Measurements from ENCODE around the gene LOC128125822.

Gene LOC128125822

DNA sequence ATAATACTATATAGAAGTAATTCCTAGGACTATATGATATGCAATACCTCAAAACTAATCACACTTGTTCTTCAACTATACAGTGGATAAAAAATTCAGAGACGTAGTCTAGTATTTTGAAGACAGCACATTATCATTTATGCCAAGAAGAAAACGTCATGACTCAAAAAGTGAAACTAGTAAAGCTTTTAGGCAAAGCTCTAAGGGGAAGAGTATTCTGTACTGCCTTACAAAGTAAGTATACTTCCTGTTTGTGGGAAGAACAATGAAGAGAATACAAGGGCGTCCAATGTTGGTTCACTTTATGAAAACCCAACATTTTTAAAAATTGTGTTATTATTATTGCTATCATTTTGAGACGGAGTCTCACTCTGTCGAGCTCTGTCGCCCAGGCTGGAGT, 27.9 kb downstream of the LOC128125822 start:
- H3K27me3 ChIP-seq (replicated peaks in 1 of 7), result no peaks in the 10 kb centered on the region
- H3K27ac ChIP-seq, result no peak overlapping the region
- peaks cover 0 to 18% (median 14%) of the 10 kb centered on the region in 6 donors for H3K4me1 ChIP-seq
- H3K36me3 ChIP-seq, result no peaks in the 10 kb centered on the region
- intact Hi-C loops (cut with DNase I; ENCODE audit: low total_unique reads), result no loop called here
- TF ChIP-seq, protein P1, sequence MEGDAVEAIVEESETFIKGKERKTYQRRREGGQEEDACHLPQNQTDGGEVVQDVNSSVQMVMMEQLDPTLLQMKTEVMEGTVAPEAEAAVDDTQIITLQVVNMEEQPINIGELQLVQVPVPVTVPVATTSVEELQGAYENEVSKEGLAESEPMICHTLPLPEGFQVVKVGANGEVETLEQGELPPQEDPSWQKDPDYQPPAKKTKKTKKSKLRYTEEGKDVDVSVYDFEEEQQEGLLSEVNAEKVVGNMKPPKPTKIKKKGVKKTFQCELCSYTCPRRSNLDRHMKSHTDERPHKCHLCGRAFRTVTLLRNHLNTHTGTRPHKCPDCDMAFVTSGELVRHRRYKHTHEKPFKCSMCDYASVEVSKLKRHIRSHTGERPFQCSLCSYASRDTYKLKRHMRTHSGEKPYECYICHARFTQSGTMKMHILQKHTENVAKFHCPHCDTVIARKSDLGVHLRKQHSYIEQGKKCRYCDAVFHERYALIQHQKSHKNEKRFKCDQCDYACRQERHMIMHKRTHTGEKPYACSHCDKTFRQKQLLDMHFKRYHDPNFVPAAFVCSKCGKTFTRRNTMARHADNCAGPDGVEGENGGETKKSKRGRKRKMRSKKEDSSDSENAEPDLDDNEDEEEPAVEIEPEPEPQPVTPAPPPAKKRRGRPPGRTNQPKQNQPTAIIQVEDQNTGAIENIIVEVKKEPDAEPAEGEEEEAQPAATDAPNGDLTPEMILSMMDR (IDR thresholded peaks at IDR 0.05 in 8 of 11, conservative IDR thresholded peaks at IDR 0.05 in 3 of 11), result no peak
- no peak for TF ChIP-seq POLR2AphosphoS5 (IDR thresholded peaks at IDR 0.05)
- TF ChIP-seq POLR2A (IDR thresholded peaks at IDR 0.05), result no peak
- no peak overlapping the region for H3K4me3 ChIP-seq
- WGBS, 5 donors, result 58 to 70% (median 67%) methylated on average over 6 of the region's 6 CpGs
- H3K9me3 ChIP-seq, result no peaks in the 10 kb centered on the region
- DNase-seq, result no peak

DNA sequence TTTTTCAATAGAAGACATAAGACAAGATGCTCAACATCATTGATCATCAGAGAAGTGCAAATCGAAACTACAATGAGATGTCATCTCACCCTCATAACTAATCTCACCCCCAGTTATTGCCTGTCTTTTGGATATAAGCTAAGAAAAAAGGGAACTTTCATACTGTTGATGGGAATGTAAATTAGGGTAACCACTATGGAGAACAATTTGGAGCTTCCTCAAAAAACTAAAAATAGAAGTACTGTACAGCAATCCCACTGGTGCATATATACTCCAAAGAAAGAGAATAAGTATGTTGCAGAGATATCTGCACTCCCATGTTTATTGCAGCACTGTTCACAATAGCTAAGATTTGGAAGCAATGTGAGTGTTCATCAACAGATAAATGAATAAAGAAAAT, 37.0 kb downstream of the LOC128125822 start:
- H3K4me3 ChIP-seq, result no peak overlapping the region
- no peaks in the 10 kb centered on the region for H3K4me1 ChIP-seq
- no peaks in the 10 kb centered on the region for H3K27me3 ChIP-seq (replicated peaks in 1 of 7)
- no peak for DNase-seq
- no peaks in the 10 kb centered on the region for H3K9me3 ChIP-seq
- TF ChIP-seq POLR2AphosphoS5 (IDR thresholded peaks at IDR 0.05), result no peak
- TF ChIP-seq, protein P1 (IDR thresholded peaks at IDR 0.05 in 8 of 11, conservative IDR thresholded peaks at IDR 0.05 in 3 of 11), result no peak
- no peak for TF ChIP-seq POLR2A (IDR thresholded peaks at IDR 0.05)
- intact Hi-C loops (cut with DNase I; ENCODE audit: low total_unique reads), result no loop called here
- WGBS, 5 donors, result 86 to 97% (median 91%) methylated on average over 1 of the region's 1 CpG
- H3K27ac ChIP-seq, result no peak overlapping the region
- no peaks in the 10 kb centered on the region for H3K36me3 ChIP-seq

DNA sequence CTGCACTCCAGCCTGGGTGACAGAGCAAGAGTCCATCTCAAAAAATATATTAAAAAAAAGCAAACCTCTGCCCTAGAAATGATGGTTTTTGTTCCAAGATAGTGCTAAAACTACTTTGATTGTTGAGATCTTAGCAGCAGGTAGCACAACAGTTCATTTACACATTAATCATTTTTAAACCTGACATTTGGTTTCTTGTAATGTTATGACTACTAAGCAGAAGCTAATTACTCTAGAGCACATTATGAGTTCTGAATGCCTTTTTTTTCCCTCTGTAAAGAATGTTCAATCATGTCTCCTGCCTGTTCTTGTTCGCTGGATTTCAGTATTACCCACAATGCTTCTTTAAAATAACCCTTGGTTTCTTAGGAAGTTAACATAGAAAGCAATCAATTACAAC, 38.7 kb downstream of the LOC128125822 start:
- H3K36me3 ChIP-seq, result no peaks in the 10 kb centered on the region
- TF ChIP-seq, protein P1 (IDR thresholded peaks at IDR 0.05 in 8 of 11, conservative IDR thresholded peaks at IDR 0.05 in 3 of 11), result no peak
- no peak for TF ChIP-seq POLR2A (IDR thresholded peaks at IDR 0.05)
- no peak for TF ChIP-seq POLR2AphosphoS5 (IDR thresholded peaks at IDR 0.05)
- 44 to 85% (median 70%) methylated on average over 1 of the region's 1 CpG for WGBS, 5 donors
- H3K27me3 ChIP-seq (replicated peaks in 1 of 7), result no peaks in the 10 kb centered on the region
- H3K4me1 ChIP-seq, result no peaks in the 10 kb centered on the region
- no peak for DNase-seq
- no peaks in the 10 kb centered on the region for H3K9me3 ChIP-seq
- no peak overlapping the region for H3K4me3 ChIP-seq
- no peak overlapping the region for H3K27ac ChIP-seq
- intact Hi-C loops (cut with DNase I; ENCODE audit: low total_unique reads), result no loop called here

DNA sequence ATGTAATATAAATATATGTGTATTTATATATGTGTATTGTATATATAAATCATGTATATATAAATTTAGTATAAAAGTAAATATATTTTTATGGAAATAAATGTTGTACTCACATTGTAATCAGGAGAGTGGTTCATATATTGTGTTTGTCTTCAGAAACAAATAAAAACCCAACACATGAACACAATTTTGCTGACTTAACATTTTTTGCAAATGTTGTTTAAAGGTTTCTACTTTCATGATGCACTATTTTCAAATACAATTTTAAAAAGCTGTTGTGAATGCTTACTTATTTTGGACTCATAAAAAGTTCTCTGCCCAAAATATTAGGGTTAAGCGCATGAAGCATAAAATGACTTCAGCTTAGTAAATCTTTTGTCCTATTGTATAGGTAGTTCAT, 39.3 kb downstream of the LOC128125822 start:
- no peaks in the 10 kb centered on the region for H3K4me1 ChIP-seq
- intact Hi-C loops (cut with DNase I; ENCODE audit: low total_unique reads), result no loop called here
- TF ChIP-seq POLR2AphosphoS5 (IDR thresholded peaks at IDR 0.05) (no peak), POLR2A (IDR thresholded peaks at IDR 0.05) (no peak)
- TF ChIP-seq, protein P1 (IDR thresholded peaks at IDR 0.05 in 8 of 11, conservative IDR thresholded peaks at IDR 0.05 in 3 of 11), result no peak

More for the DNA sequence above, 39.3 kb downstream of the LOC128125822 start:
- Histone ChIP-seq H3K4me3 (no peak overlapping the region), H3K27me3 (replicated peaks in 1 of 7) (no peaks in the 10 kb centered on the region), H3K27ac (no peak overlapping the region), H3K9me3 (no peaks in the 10 kb centered on the region), H3K36me3 (no peaks in the 10 kb centered on the region)
- no peak for DNase-seq
- 97 to 100% (median 98%) methylated on average over 1 of the region's 1 CpG for WGBS, 5 donors

All from spleen (tissue), 11 donors.